Activated CD8-positive, alpha-beta memory T cell treated with anti-CD3 and anti-CD28 coated beads, Interleukin-2, amount 50 U/mL, for 24 hours (primary cell): ENCODE data around the gene ALG12.

Source experiments
- DNase-seq: peaks from one replicate; pipeline ENCODE4 v3.0.0-alpha.2; 2020; ENCODE audit errors: extremely low read depth

Gene ALG12

DNA sequence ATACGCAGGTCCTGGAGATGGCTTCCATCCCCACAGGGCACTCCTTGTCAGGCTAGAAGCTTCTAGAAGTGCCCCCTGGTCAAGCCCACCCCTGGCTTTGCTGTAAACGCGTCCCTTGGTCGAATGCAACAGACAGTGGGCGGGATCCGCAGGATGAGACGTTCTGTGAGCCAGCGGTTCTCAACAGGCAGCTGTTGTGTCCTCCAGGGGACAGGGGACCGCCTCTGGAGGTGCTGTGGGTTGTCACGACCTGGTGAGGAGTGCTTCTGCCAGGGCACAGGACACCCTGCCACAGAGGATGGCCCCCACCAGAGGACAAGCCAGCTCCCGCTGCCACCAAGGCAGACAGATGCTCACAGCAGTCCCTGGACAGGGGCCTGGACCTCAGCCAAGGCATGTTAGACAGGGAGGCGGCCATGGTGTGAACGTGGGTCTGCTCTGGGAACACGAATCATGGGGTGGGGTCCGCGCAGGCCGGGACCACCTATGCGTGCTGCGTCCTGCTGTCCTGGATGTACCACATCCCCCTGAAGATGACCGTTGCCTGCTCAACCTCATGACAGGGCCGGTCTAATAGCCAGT lies 11.8 kb upstream of the ALG12 start:
- DNase-seq, result no peak

DNA sequence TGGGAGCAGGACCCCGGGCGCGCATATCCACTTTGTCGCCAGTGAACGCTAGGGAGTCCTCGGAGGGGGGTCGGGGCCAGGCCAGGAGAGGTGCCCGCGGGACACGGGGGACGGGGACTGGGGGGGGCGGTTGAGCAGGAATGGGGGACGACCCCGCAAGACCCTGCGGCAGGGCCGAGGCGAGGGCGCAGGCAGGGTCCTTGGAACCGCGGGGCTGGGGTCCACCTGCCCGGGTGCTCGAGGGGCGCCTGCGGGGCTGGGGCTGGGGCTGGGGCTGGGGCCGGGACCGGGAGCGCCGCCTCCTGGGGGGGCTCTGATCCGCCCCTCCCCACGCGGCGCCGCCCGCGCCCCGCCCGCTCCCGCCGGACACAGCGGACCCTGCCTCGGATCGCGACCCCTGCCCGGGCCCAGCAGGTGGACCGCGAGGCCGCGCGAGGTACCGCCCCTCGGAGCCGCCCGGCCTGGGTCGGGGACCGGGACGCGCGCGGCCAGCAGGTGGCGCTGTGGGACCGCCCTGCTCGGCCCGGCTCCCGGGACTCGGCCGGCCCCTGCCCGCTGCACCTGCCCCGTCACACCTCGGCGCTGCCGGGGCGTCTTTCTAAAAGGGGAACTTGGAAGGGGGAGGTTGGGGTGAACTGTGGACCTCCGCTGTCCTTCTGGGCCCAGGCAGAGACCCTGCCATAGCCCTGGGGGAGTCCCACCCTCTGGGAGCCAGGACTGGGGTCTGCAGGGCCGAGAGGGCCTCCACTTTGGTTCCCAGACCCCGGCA lies 11.2 kb upstream of the ALG12 start:
- no peak for DNase-seq

GRCh38 chr22:49928555-49929210 lies 10.4 kb upstream of the ALG12 start:
- DNase-seq, result no peak

- DNase-seq, result no peak
These were observed 9.9 kb upstream of the ALG12 start for GRCh38 chr22:49928185-49928495.

- no peak for DNase-seq
These were observed 9.4 kb upstream of the ALG12 start for GRCh38 chr22:49927483-49928184.

DNA sequence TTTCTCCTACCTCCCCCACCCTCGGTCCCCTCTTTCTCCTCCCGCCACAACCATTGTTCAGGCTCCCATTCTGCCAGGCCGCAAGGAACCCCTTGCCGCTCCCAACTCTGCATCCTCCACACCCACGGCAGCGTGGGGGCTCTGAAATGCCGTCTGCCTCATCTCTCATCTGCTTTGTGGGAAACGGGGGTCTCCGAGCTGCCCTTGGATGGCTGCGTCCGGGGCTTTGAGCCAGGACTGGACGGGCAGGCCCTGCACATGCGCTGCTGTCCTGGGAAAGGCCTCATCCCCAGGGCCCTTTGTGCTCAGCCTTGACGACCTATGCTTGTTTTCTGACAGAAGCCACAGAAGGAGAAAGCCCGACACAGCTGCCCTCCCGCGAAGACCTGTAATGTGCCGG lies 8.7 kb upstream of the ALG12 start:
- no peak for DNase-seq

DNA sequence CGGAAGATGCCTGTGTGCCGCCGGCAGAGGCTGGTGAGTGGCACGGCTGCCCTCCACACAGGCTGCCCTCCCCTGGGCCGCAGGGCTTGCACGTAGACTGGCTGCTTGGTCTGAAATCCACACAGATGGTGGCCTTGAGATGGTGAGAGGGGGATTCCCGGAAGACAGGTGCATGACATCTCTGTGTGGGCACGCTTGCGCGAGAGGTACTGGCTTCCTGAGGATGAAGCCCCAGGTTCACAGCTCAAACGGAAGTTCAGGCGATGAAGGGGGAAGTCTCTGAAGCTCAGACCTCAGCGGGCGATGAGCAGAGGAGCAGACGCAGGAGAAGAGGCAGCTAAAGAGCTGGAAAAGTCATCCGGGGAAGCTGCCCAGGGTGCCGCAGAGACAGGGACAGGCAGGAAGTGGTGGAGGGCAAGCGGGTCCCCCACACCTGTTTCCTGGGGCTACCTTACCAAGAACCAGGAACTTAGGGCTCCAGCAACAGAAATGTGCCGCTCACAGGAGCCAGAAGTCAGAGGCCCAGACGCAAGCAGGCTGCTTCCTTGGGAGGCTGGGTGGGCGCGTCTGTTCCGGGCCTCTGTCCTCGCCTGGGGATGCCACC lies 7.4 kb upstream of the ALG12 start:
- peak; percentile 31 for DNase-seq

DNA sequence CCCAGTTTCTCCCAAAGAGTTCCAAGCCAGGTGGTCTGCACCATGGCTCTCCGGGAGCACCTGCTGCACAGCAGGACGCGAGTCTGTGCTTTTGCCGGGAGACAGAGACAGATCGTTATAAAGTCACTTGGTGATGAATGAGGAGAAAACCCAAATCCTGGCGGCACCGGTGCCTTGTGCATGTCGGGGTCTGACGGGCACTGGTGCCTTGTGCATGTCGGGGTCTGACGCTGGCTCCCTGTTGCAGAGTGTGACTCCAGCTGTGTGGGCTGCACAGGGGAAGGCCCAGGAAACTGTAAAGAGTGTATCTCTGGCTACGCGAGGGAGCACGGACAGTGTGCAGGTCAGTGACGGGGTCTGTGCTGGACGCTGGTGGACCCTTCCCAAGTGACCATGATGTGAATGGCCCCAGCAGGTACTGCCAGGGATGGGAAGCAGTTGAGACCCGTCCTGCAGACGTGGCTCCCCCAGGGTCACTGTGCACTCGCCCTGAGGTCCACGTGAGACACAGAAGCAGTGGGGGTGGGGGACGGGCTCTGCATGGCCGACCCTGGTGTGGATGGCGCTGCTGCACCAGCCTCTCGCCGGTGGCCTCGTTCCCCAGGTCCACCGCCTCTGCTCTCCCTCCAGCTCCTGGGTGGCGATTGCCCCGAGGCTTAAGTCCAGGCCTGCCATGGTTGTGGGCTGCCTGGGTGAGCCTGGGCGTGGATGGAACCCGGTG lies 6.0 kb upstream of the ALG12 start:
- no peak for DNase-seq

GRCh38 chr22:49923445-49923844 lies 5.2 kb upstream of the ALG12 start:
- no peak for DNase-seq

DNA sequence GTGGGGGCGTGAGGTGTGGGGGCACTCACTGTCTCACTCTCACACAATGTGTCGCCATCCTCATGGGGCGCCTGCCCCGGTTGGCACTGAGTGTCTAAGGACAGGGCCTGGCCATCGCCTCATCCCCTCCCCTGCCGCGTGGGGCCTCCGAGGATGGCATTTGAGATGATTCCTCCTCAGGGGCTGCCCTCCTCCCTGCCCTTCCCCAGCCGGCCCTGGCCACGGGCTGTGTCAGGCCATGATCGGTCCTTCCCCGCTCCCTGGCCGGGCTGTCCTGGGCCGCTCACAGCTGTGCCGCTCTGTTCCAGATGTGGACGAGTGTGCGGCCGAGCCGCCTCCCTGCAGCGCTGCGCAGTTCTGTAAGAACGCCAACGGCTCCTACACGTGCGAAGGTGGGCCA lies 4.7 kb upstream of the ALG12 start:
- DNase-seq, result no peak

DNA sequence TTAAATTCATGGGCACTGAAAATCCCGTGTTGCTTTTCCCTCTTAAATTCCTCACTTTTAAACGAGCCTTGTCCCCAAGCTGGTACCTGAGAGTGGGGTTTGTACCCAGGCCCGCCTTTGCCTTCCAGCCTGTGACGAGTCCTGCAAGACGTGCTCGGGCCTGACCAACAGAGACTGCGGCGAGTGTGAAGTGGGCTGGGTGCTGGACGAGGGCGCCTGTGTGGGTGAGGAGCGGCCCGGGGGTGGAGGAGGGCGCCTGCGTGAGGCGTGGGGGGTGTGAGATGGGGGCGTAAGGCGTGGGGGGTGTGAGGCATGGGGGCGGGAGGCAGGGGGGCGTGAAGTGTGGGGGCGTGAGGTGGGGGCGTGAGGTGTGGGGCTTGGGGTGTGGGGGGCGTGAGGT lies 4.2 kb upstream of the ALG12 start:
- no peak for DNase-seq

GRCh38 chr22:49921508-49922278 lies 3.5 kb upstream of the ALG12 start:
- DNase-seq, result no peak

DNA sequence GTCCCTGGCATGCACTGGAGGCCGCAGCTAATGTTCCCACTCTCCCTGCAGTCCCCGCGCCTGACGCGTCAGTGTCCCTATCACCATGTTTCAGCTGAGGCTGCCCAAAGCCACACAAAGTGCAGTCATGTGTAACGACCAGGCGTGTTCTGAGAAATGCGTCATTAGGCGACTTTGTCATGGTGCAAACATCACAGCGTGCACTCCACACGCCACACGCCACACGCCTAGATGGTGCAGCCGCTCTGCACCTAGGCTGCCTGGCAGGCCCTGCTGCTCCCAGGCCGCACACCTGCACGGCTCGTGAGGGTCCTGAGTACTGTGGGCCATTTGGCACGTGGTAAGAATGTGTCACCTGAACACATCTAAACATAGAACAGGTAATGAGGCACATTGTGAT lies 2.6 kb upstream of the ALG12 start:
- no peak for DNase-seq

DNA sequence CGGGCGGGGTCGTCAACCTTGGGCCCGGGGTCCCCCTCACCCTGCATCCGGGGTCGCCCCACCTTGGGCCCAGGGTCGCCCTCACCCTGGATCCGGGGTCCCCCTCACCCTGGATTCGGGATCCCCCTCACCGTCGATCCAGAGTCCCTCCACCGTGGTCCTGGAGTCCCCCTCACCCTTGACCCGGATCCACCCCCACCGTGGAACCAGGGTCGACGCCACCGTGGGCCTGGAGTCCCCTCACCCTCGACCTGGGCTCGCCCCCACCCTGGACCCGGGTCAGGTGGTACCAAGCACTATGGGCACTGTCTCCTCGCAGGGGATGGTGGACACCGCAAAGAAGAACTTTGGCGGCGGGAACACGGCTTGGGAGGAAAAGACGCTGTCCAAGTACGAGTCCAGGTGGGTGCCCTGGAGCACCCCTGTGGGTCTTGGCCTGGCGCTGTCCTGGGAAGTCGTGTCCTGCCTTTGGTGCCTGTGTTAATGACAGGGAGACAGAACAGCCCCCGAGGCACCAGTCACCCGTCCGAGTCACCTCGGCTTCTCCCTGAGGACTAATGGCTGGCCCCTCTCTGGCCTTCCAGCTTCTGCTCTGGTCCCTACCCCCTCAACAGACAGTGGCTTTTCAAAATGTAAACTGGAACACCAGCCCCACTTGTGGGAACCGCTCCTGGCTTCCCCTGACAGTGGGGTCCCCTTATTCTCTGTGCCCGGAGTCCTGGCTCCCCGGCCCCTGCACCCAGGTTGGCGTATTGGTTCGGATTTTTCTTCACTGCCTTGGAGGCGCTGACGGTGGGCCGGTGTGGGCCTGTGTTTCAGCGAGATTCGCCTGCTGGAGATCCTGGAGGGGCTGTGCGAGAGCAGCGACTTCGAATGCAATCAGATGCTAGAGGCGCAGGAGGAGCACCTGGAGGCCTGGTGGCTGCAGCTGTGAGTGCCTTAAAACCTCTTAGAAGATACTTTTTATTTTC lies 958 bp upstream of the ALG12 start:
- no peak for DNase-seq

DNA sequence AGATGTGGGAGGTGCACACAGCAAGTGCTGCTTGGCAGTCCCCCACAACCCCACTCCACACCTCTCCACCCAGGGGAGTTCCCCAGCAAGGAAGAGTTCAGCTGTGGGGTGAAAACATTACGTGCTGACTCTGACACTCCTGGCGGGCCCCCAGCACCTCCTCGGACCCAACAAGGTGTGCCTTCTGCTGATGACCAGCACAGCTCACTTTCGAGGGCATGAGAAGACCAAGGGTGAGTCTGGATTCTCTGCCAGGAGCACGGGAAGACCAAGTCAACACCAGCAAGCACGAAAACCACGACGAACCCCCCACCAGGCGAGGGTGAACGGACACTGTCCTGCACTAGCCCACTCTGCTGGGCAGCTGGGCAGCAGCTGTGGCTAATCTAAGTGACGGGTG lies 1.4 kb downstream of the ALG12 start:
- no peak for DNase-seq

- no peak for DNase-seq
These were observed 2.6 kb downstream of the ALG12 start for GRCh38 chr22:49915610-49916009.

- DNase-seq, result no peak
These were observed 4.0 kb downstream of the ALG12 start for GRCh38 chr22:49914256-49914655.

DNA sequence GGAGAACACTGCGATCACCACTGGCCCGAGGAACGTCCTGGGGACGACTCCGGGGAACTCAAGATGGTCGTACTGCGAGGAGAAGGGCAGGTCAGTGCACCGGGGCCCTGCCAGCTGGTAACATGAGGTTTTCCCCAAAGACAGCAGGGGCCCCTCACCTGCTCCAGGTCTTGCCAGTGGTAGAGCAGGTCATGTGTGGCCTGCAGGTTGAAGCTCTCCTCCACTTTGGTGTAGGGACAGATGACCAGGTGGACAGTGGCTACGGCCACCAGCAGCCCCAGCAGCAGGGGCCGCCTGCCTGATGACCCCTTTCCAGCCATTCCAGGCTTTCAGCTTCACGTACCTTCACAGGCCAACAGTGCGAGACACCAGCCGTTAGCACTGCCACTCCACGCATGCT lies 4.8 kb downstream of the ALG12 start:
- no peak for DNase-seq

DNA sequence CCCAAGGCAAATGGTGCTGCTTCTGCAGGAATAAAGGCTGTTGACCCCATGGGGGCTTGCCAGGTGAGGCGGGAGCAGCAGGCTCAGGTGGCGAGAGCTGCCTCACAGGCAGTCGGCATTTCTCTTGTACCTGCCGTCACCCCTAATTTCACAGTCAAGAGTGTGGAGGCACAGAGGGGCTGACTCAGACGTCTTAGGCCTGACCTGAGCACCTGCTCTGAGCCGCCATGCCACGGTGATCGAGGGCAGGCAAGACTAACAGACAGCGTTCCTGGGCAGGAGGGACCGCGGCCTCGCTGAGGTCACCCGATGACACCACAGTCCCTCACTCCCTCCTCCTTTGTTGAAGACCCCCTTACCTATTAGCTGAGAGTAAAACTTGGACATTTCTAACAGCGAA lies 5.2 kb downstream of the ALG12 start:
- no peak for DNase-seq
